MCF 10A (cell line): ENCODE data around the gene PIK3C2B. TPM values are rescaled to one million over a fixed set of nuclear protein-coding genes. Genes with fewer than 3 reads are reported as not detected.

Source experiments
- BruUV-seq: library from RNA; stranded (reverse); fragments of 400-500 nt; replicated peaks from 2 replicates; lab custom pipeline; 2021; lab: Mats Ljungman, UMichigan
- CTCF ChIA-PET: fragments of 300-600 bp; sonication (Branson Sonifier 250); formaldehyde crosslinking; extraction: SDS; loops from one replicate; lab custom pipeline; 2021; ENCODE audit warnings: antibody characterized with exemption, inconsistent platforms; lab: Yijun Ruan, JAX
- POLR2A ChIA-PET: fragments of 300-600, 350-650 bp; sonication (Branson Sonifier 250); formaldehyde crosslinking; extraction: SDS; loops from one replicate; lab custom pipeline; 2020; ENCODE audit warnings: antibody characterized with exemption, inconsistent platforms; lab: Yijun Ruan, JAX
- DNase-seq: peaks from one replicate; pipeline ENCODE4 v3.0.0-alpha.2; 2018; ENCODE audit not compliant: unreplicated experiment
- H3K27ac Mint-ChIP-seq: one replicate; pipeline ENCODE4 v1.8.0; 2022; ENCODE audit warnings: mild to moderate bottlenecking, low read depth, mixed read lengths; ENCODE audit not compliant: unreplicated experiment
- H3K27me3 Mint-ChIP-seq: one replicate; pipeline ENCODE4 v1.8.0; 2022; ENCODE audit warnings: mixed read lengths; ENCODE audit not compliant: insufficient read depth, unreplicated experiment
- H3K36me3 Mint-ChIP-seq: one replicate; pipeline ENCODE4 v1.8.0; 2022; ENCODE audit warnings: mild to moderate bottlenecking, moderate library complexity, mixed read lengths; ENCODE audit not compliant: insufficient read depth, unreplicated experiment
- H3K4me1 Mint-ChIP-seq: one replicate; pipeline ENCODE4 v1.8.0; 2022; ENCODE audit warnings: mixed read lengths; ENCODE audit not compliant: insufficient read depth, unreplicated experiment
- H3K4me3 Mint-ChIP-seq: one replicate; pipeline ENCODE4 v1.8.0; 2022; ENCODE audit warnings: mild to moderate bottlenecking, moderate library complexity, mixed read lengths; ENCODE audit not compliant: unreplicated experiment
- H3K9me3 Mint-ChIP-seq: one replicate; pipeline ENCODE4 v1.8.0; 2022; ENCODE audit warnings: mixed read lengths; ENCODE audit not compliant: unreplicated experiment
- CTCF ChIP-seq: fragments of 200-600 bp; IDR thresholded peaks from one replicate; pipeline ENCODE4 v1.8.0; 2022; ENCODE audit warnings: antibody characterized with exemption, mild to moderate bottlenecking; ENCODE audit not compliant: unreplicated experiment
- intact Hi-C: fragments of 100-400 bp; cut with micrococcal nuclease; formaldehyde crosslinking; loops from 2 replicates; pipeline ENCODE4 v1.14.1; 2022
- total RNA-seq: library from RNA; stranded (reverse); gene quantifications from 2 replicates; pipeline ENCODE4 v1.2.3, GENCODE V29; 2022

Gene PIK3C2B
- total RNA-seq, 1 experiment from 2014 or later: 3.4 TPM

GRCh38 chr1:204446413-204447111 lies 48.0 kb downstream of the PIK3C2B start:
- BruUV-seq: no TSS peak
- DNase-seq: peak; percentile 65
- H3K36me3 Mint-ChIP-seq: peaks cover 19% of the 10 kb centered on the region

DNA sequence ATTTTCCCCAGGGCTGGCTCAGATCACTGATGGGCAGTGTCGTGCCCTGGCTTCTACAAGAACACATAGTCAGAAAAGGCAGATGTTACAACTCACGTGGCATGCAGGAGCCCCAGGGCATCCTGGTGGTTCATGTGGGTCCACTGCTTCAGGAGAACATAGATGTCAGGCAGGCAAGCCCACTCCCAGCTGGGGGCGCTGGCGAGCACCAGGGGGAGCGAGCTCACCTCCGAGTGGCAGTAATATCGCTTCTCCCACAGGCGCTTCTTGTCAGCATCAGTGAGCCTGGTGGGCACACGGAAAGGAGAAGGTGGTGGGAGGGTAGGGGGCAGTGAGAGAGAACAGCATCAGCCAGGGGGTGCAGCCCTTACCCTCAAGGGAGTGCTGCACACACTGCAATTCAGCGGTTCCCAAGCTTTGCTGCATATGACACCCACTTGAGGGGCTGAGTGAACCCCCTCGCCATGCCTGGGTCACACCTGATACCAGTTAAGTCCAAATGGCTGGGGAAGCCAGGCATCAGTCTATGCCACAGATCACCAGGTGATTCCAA lies 48.7 kb downstream of the PIK3C2B start:
- H3K36me3 Mint-ChIP-seq: peaks cover 19% of the 10 kb centered on the region
- ChIA-PET CTCF (interaction anchor here (0.6 to 38.8 kb wide), 16 partner anchors 9 to 361 kb away, joined by 3 to 1125 read pairs (median 5); partner anchors contain the start of gene PIK3C2B), POLR2A (interaction anchor here (1.2 to 5.1 kb wide), 3 partner anchors 12 to 70 kb away, joined by 3 to 64 read pairs (median 5); partner anchors contain the start of genes MDM4 and PIK3C2B)
- H3K4me3 Mint-ChIP-seq: no peak overlapping the region
- no TSS peak for BruUV-seq
- no peak overlapping the region for H3K27ac Mint-ChIP-seq
- no peaks in the 10 kb centered on the region for H3K9me3 Mint-ChIP-seq
- H3K27me3 Mint-ChIP-seq: no peaks in the 10 kb centered on the region
- intact Hi-C loops: loop anchor here (1.0 kb wide), 1 partner anchor 48 kb away; the partner anchor contains the start of gene PIK3C2B
- peak; percentile 57 for TF ChIP-seq CTCF
- peak; percentile 41 for DNase-seq
- H3K4me1 Mint-ChIP-seq: peaks cover 46% of the 10 kb centered on the region

More at GRCh38 chr1:204446413-204447111, 48.0 kb downstream of the PIK3C2B start:
- TF ChIP-seq CTCF: peak; percentile 49
- Mint-ChIP-seq H3K4me3 (no peak overlapping the region), H3K27ac (no peak overlapping the region), H3K27me3 (no peaks in the 10 kb centered on the region), H3K4me1 (peaks cover 46% of the 10 kb centered on the region), H3K9me3 (no peaks in the 10 kb centered on the region)
- intact Hi-C loops: loop anchor here (1.0 kb wide), 1 partner anchor 48 kb away; the partner anchor contains the start of gene PIK3C2B
- CTCF ChIA-PET: interaction anchor here (0.6 to 38.8 kb wide), 24 partner anchors 7 to 970 kb away, joined by 3 to 1125 read pairs (median 4); partner anchors contain the start of gene PIK3C2B
- POLR2A ChIA-PET: interaction anchor here (1.0 to 1.6 kb wide), 5 partner anchors 8 to 70 kb away, joined by 3 to 16 read pairs (median 5); partner anchors contain the start of genes MDM4 and PIK3C2B

Other genes with a start within 250 kb of the PIK3C2B start
- 65.9 and 75.9 TPM in 2 replicates for gene PLEKHA6, start 134.9 kb downstream of the PIK3C2B start, total RNA-seq
- 86.0 and 94.8 TPM in 2 replicates for gene PPP1R15B, start 83.0 kb downstream of the PIK3C2B start, total RNA-seq
- 162 and 174 TPM in 2 replicates for gene MDM4, start 21.6 kb upstream of the PIK3C2B start, total RNA-seq
- gene LRRN2, start 190.9 kb upstream of the PIK3C2B start, total RNA-seq: not detected in 2 replicates